MM.1S (cell line): Measurements from ENCODE around the gene KRT23.

Experiments
- DNase-seq: peaks from one replicate; pipeline ENCODE4 v3.0.0-alpha.2; 2015
- H2AFZ ChIP-seq: fragments of 300-600 bp; sonication (generic); 2 replicates; pipeline ENCODE4 v1.6.0; 2016; ENCODE audit warnings: antibody characterized with exemption, low read length
- H3F3A ChIP-seq: fragments of 300-600 bp; sonication (generic); 2 replicates; pipeline ENCODE4 v1.6.1; 2016; ENCODE audit warnings: mild to moderate bottlenecking, antibody characterized with exemption, low read length, moderate library complexity, mixed read lengths; ENCODE audit not compliant: insufficient read depth
- H3K27ac ChIP-seq: fragments of 300-600 bp; sonication (generic); 2 replicates; pipeline ENCODE4 v1.5.1; 2016; ENCODE audit warnings: mild to moderate bottlenecking, low read length
- H3K27me3 ChIP-seq: fragments of 300-600 bp; sonication (generic); replicated peaks from 2 replicates; pipeline ENCODE4 v1.6.0; 2016; ENCODE audit warnings: low read length; ENCODE audit not compliant: insufficient read depth
- H3K36me3 ChIP-seq: fragments of 300-600 bp; sonication (generic); replicated peaks from 2 replicates; pipeline ENCODE4 v1.6.1; 2016; ENCODE audit warnings: mild to moderate bottlenecking, low read length, mixed read lengths; ENCODE audit not compliant: insufficient read depth
- H3K4me1 ChIP-seq: fragments of 300-600 bp; sonication (generic); 2 replicates; pipeline ENCODE4 v1.6.1; 2016; ENCODE audit warnings: low read length, mixed read lengths
- H3K4me2 ChIP-seq: fragments of 300-600 bp; sonication (generic); 2 replicates; pipeline ENCODE4 v1.6.0; 2016; ENCODE audit warnings: low read depth, low read length
- H3K4me3 ChIP-seq: fragments of 300-600 bp; sonication (generic); 2 replicates; pipeline ENCODE4 v1.5.1; 2016; ENCODE audit warnings: low read length, mixed read lengths
- H3K79me2 ChIP-seq: fragments of 300-600 bp; sonication (generic); 2 replicates; pipeline ENCODE4 v1.6.1; 2016; ENCODE audit warnings: mixed run types, low read length, mixed read lengths
- H3K9ac ChIP-seq: fragments of 300-600 bp; sonication (generic); 2 replicates; pipeline ENCODE4 v1.6.1; 2016; ENCODE audit warnings: low read length, mixed read lengths
- H3K9me2 ChIP-seq: fragments of 300-600 bp; sonication (generic); replicated peaks from 2 replicates; pipeline ENCODE4 v1.6.1; 2016; ENCODE audit warnings: mild to moderate bottlenecking, low read length, mixed read lengths; ENCODE audit not compliant: insufficient read depth
- H3K9me3 ChIP-seq: fragments of 300-600 bp; sonication (generic); replicated peaks from 2 replicates; pipeline ENCODE4 v1.6.1; 2016; ENCODE audit warnings: mild to moderate bottlenecking, low read length, mixed read lengths; ENCODE audit not compliant: insufficient read depth
- H4K20me1 ChIP-seq: fragments of 300-600 bp; sonication (generic); 2 replicates; pipeline ENCODE4 v1.6.1; 2016; ENCODE audit warnings: mild to moderate bottlenecking, low read length, moderate library complexity, mixed read lengths; ENCODE audit not compliant: insufficient read depth
- EZH2 ChIP-seq: fragments of 300-600 bp; sonication (generic); optimal IDR thresholded peaks from 2 replicates; pipeline ENCODE3; 2017; ENCODE audit warnings: low read depth, mild to moderate bottlenecking, antibody characterized with exemption, low read length, mixed read lengths
- EZH2phosphoT487 ChIP-seq: fragments of 300-600 bp; sonication (generic); IDR thresholded peaks from 2 replicates; pipeline ENCODE4 v1.6.1; 2018; ENCODE audit warnings: antibody characterized with exemption, low read length
- TF ChIP-seq, protein P1 (sequence below): fragments of 300-600 bp; sonication (generic); IDR thresholded peaks from 2 replicates; pipeline ENCODE4 v1.5.1; 2016; ENCODE audit warnings: antibody characterized with exemption, low read length, mixed read lengths

The KRT23 gene

DNA sequence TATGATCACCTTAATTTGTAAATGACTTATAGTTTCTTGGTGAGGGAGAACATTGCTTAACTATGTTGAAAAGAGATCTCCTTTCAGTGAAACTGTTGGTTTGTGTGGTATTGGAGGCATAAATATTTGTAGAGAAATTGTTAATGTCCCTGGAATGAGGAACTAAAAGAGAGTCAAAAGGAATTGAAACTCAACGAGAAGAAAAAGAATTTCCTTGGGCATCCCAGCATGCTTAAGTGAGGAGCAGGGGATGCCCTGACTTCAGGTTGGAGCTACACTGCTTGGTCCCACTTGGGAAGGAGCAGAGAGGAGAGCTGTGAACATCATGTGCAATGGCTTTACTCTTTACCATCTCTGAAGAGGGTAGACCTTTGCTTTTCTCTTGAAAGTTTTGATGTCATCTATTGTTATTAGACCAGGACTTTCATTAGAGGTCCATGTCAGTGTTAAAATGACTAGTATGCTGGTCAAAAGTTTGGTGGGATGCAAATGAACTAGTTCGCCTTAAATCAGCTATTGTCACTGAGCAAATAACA is 21.7 kb downstream of the KRT23 start:
- no peak overlapping the region for H2AFZ ChIP-seq
- no peak overlapping the region for H3K27ac ChIP-seq
- no peak for DNase-seq

DNA sequence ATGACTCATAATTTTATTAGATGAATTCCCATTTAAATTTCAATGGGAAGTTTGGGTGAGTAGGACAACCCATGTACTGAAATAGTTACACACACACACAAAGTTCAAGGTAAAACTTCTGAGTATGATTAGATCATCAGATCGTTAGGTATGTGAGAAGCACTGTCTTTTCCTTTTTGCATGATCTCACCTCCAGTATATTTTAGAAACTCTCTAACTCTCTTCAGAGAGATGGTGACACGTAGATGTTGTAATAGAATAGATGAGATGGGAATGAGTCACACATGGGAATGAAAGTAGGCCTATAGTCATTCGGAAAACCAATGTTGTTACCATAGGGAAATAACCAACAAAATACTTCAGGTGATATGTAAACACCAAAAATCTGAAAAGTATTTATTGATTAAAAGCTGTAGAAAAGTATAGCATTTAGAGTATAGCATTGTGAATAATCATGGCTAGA is 22.2 kb downstream of the KRT23 start:
- H2AFZ ChIP-seq, result no peak overlapping the region
- H3K27me3 ChIP-seq, result no peaks in the 10 kb centered on the region
- H3K4me1 ChIP-seq, result 0 out of 2 replicates have a peak, but pooled peaks cover 3% of the 10 kb centered on the region
- H3K4me2 ChIP-seq, result no peak overlapping the region
- no peaks in the 10 kb centered on the region for H3K9me2 ChIP-seq
- no peak for DNase-seq
- no peaks in the 10 kb centered on the region for H3K79me2 ChIP-seq
- no peak overlapping the region for H3K9ac ChIP-seq
- H3K4me3 ChIP-seq, result no peak overlapping the region
- no peaks in the 10 kb centered on the region for H4K20me1 ChIP-seq
- H3K27ac ChIP-seq, result no peak overlapping the region
- no peaks in the 10 kb centered on the region for H3K9me3 ChIP-seq
- no peak for TF ChIP-seq EZH2phosphoT487
- H3K36me3 ChIP-seq, result no peaks in the 10 kb centered on the region
- no peaks in the 10 kb centered on the region for H3F3A ChIP-seq

More for the DNA sequence above, 21.7 kb downstream of the KRT23 start:
- Histone ChIP-seq H3K36me3 (no peaks in the 10 kb centered on the region), H3F3A (no peaks in the 10 kb centered on the region), H3K9ac (no peak overlapping the region), H3K9me3 (no peaks in the 10 kb centered on the region), H3K4me2 (no peak overlapping the region), H4K20me1 (no peaks in the 10 kb centered on the region), H3K4me1 (no peaks in the 10 kb centered on the region), H3K27me3 (no peaks in the 10 kb centered on the region), H3K9me2 (no peaks in the 10 kb centered on the region), H3K4me3 (no peak overlapping the region), H3K79me2 (no peaks in the 10 kb centered on the region)
- TF ChIP-seq, protein P1, sequence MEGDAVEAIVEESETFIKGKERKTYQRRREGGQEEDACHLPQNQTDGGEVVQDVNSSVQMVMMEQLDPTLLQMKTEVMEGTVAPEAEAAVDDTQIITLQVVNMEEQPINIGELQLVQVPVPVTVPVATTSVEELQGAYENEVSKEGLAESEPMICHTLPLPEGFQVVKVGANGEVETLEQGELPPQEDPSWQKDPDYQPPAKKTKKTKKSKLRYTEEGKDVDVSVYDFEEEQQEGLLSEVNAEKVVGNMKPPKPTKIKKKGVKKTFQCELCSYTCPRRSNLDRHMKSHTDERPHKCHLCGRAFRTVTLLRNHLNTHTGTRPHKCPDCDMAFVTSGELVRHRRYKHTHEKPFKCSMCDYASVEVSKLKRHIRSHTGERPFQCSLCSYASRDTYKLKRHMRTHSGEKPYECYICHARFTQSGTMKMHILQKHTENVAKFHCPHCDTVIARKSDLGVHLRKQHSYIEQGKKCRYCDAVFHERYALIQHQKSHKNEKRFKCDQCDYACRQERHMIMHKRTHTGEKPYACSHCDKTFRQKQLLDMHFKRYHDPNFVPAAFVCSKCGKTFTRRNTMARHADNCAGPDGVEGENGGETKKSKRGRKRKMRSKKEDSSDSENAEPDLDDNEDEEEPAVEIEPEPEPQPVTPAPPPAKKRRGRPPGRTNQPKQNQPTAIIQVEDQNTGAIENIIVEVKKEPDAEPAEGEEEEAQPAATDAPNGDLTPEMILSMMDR, result no peak
- TF ChIP-seq EZH2 (no peak), EZH2phosphoT487 (no peak)

DNA sequence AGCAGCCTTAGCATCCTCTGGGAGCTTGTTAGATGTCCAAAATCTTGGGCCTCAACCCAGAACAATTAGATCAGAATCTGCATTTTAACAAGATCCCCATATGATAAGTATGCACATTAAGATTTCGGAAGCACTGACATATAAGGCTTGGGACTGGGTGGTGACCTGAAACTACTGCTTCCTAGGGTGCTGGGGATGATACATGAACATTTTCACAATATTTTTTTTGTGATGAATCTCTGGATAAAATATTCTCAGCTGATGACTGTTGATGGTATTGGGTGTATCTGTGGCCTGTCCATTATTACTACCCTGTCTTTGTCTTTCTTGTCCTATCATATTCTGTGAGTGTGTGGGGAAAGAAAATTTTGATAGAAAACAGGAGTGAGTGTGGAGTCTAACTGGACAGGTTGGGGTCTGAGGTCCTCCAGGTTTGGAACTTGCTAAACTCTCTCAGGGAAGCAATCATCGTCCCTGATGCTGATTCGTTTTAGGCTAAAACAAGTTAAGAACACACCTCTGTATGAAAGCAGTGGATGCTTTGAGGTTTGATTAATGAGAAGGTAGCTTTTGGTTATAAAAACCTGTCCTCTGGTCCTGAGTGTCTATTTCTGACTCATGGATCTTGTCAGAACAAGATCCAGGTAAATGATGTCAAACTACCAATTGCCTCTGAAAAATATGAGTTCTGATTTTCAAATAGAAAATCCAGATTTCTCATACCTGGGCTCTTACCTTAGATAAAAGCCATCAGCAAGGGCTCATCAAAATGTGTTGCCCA is 23.2 kb downstream of the KRT23 start:
- Histone ChIP-seq H3K27ac (no peak overlapping the region), H3K36me3 (no peaks in the 10 kb centered on the region), H3K4me2 (no peak overlapping the region), H3K4me3 (no peak overlapping the region), H3K79me2 (no peaks in the 10 kb centered on the region), H3K9me2 (no peaks in the 10 kb centered on the region), H4K20me1 (no peaks in the 10 kb centered on the region), H3F3A (no peaks in the 10 kb centered on the region), H2AFZ (no peak overlapping the region), H3K9ac (no peak overlapping the region), H3K9me3 (no peaks in the 10 kb centered on the region), H3K27me3 (no peaks in the 10 kb centered on the region), H3K4me1 (0 out of 2 replicates have a peak, but pooled peaks cover 4% of the 10 kb centered on the region)
- TF ChIP-seq EZH2, result no peak
- TF ChIP-seq EZH2phosphoT487, result no peak
- TF ChIP-seq, protein P1, result no peak
- no peak for DNase-seq
